Measurements from ENCODE around the gene SOX12.

GRCh38 chr20:370151-370600, 44.8 kb downstream of the SOX12 start:
- TF ChIP-seq, protein P1, sequence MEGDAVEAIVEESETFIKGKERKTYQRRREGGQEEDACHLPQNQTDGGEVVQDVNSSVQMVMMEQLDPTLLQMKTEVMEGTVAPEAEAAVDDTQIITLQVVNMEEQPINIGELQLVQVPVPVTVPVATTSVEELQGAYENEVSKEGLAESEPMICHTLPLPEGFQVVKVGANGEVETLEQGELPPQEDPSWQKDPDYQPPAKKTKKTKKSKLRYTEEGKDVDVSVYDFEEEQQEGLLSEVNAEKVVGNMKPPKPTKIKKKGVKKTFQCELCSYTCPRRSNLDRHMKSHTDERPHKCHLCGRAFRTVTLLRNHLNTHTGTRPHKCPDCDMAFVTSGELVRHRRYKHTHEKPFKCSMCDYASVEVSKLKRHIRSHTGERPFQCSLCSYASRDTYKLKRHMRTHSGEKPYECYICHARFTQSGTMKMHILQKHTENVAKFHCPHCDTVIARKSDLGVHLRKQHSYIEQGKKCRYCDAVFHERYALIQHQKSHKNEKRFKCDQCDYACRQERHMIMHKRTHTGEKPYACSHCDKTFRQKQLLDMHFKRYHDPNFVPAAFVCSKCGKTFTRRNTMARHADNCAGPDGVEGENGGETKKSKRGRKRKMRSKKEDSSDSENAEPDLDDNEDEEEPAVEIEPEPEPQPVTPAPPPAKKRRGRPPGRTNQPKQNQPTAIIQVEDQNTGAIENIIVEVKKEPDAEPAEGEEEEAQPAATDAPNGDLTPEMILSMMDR (IDR thresholded peaks at IDR 0.05), result no peak
- TF ChIP-seq GABPA (IDR thresholded peaks at IDR 0.05; ENCODE audit: low read depth) (no peak), YY1 (IDR thresholded peaks at IDR 0.05; ENCODE audit: low read depth) (no peak), ELF1 (IDR thresholded peaks at IDR 0.05) (no peak), TAF1 (IDR thresholded peaks at IDR 0.05; ENCODE audit: borderline replicate concordance, low read depth, low read length) (no peak), MXI1 (IDR thresholded peaks at IDR 0.05; ENCODE audit: low read depth, low read length) (no peak), EZH2phosphoT487 (IDR thresholded peaks at IDR 0.05; ENCODE audit: borderline replicate concordance, low read depth) (no peak), POLR2AphosphoS5 (IDR thresholded peaks at IDR 0.05; ENCODE audit: low read depth, low read length) (no peak), RXRA (IDR thresholded peaks at IDR 0.05; ENCODE audit: borderline replicate concordance, low read depth) (no peak), RAD21 (IDR thresholded peaks at IDR 0.05; ENCODE audit: low read length) (no peak), SIN3A (IDR thresholded peaks at IDR 0.05; ENCODE audit: borderline replicate concordance, low read depth, low read length) (no peak)

Measured in SK-N-SH (cell line).